Fibroblast of skin of back (primary cell): Measurements from ENCODE around the gene CTXN3.
A peak's percentile ranks its signal among the peaks of the same experiment; 100 is the strongest.
"Not testable (repeated sequence)": the region's sequence is repeated elsewhere in the genome, so short reads cannot be mapped to it uniquely, and the experiment has no call there.

Experiments used
- DNase-seq: peaks from one replicate; pipeline ENCODE4 v3.0.0-alpha.2; 2013

CTXN3 gene

DNA sequence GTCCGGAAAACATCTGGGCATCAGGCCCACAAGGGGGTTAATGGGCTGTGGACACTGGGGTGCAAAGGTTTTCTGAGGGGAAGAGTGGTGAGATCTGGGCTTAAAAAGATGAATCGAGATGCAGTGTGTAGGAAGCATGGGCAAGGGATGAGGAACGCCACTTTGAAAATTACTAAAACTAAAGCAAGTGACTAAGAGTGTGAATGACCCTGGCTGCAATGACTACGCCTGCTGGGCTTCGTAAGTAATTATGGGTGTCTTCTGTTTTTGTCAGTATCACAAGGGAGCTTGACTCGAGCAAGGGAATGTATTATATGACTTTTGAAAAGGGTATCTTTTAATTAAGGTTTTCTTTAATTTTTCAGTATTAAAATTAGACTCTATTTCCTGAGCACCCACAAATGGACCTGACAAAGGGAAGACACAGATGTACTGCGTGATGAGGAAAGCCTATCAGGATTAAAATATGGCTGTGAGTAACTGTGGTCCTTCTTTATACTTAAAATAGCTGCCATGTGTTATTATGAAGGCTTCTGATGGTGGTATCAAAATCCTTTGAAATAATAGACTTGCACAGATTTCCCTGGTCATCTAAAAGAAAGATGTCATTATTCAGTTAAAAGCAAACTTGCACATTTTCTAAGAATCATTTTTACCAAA, 4.2 kb downstream of the CTXN3 start:
- DNase-seq = no peak

DNA sequence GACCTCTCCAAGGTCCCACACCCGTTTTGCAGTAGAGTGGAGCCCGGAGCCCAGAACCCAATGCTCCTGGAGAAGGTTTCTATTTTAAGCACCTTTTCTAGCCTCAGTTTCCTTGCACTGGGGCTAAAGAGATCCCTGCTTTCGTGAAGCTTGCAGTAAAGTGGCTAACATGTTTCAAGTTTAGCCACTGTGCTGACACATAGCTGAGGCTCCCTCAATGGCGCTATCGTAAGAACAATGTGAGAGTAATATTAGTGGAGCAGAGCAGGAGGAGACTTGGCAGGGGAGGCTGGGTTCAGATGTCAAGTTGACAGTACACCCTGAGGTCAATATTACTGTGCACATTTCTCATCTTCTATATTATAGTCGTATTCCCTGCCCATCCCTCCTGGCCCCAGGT, 7.9 kb downstream of the CTXN3 start:
- DNase-seq = no peak

- no peak for DNase-seq
These were observed 11.3 kb downstream of the CTXN3 start for GRCh38 chr5:127660047-127660733.

- DNase-seq = no peak
These were observed 15.2 kb downstream of the CTXN3 start for GRCh38 chr5:127664093-127664492.

DNA sequence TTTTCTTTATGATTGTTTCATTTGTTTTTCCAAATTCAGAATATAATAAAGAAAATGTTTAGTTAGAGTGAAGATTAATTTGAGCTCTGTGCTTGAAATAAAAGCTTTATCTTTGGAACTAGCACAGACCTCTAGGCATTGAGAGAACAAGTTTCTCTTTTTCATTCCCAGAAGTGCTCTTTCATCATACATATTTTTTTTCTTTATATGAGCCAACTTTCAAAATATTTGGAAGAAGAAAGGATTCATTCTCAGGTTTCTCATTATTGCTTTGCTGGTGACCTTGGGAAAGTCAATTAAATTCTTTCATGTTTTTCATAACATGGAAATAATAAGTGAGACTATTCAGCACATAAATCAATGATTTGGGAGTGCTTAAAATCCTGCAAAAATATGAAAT, 16.8 kb downstream of the CTXN3 start:
- DNase-seq = no peak

GRCh38 chr5:127666043-127666716, 17.3 kb downstream of the CTXN3 start:
- peak; percentile 33 for DNase-seq

DNA sequence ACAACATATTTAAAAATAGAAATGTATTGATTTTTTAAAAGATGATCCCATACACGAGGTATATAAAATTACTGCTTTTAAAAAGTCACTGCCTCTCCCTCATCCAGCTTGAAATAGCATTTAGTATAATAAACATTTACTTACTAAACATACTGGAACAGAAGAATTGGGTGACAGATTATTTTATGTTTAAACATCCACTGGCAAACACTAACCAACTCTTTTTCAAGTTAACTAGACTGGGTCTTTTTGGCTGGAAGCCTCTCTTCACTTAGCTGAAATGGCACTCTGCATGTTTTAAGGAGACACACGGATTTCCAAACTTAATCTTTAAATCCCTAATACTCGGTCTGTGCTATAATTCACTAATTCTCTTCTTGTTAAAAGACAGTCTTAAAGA, 19.0 kb downstream of the CTXN3 start:
- no peak for DNase-seq

GRCh38 chr5:127671218-127671617, 22.3 kb downstream of the CTXN3 start:
- DNase-seq = no peak

DNA sequence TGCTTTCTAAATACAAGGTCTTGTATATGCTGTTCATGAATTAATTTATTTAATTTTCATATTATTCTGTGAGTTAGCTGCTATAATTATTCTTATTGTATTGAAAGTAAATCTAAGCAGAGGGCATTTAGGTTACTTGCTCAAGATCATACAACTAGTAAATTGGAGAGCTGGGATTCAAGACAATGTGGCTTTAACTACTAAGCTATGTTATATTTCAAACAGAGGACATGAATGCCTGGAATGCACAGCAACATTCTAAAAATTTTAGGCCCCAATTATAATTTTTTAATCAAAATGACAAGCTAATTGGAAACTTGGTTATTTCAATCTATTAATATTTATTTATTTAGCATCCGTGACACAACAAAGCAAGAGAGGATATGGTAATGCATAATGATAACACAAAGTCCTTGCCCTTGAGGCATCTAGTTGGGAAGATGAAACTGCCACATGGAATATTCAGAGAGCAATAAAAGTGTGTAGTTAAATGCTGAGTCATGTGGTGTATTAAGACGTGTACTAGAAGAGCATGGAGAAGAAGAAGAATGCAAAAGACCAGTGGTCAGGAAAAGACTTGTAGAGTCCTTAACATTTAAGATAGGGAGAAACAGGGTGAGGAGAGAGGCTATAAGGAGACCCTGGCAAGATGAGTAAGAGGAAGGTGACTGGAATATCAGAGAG, 24.4 kb downstream of the CTXN3 start:
- peak; percentile 35 for DNase-seq

DNA sequence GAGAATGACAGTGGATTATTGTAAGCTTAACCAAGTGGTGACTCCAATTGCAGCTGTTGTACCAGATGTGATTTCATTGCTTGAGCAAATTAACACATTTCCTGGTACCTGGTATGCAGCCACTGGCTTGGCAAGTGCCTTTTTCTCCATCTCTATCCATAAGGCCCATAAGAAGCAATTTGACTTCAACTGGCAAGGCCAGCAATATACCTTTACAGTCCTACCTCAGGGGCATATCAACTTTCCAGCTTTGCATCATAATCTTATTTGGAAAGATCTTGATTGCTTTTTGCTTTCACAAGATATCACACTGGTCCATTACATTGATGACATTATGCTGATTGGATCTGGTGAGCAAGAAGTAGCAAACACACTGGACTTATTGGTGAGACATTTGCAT, 28.1 kb downstream of the CTXN3 start:
- DNase-seq = not testable (repeated sequence)

DNA sequence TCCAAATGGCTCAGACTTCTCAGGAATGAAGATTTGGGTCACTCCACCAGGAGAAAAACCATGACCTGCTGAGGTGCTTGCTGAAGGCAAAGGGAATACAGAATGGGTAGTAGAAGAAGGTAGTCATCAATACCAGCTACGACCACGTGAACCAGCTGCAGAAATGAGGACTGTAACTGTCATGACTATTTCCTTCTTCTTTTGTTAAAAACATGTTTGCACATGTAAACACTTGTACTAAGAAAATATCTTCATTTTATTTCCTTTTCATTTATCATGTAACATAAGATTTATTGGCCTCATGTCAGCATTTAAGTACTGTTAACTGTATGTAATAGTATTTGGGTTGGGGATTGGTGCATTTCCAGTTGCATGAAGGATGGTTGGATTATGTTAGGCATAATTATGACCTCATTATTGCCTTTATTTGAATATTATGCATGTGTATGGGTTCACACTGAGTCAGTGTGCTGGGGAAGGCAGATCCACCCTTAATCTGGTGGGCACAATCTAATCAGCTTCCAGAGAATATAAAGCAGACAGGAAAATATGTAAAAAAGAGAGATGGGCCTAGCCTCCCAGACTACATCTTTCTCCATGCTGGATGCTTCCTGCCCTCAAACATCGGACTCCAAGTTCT, 30.9 kb downstream of the CTXN3 start:
- not testable (repeated sequence) for DNase-seq

DNA sequence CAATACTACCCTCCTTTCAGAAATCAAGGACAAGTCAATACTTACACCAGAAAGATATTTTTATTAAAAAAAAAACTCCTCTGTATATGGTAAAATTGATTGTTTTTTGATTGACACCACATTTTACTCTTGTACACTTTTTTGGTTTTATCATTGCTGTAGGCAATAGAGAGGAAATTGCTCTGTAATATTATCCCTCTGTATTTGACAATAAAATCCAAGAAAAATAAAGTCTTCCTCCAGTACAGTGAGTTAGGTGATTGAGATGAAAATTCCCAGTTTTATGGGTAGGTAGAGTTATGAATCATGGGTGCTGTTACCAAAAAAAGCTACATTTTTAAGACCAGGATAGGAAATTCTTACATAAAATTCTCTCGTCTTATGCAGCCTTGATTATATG, 31.7 kb downstream of the CTXN3 start:
- DNase-seq = no peak

DNA sequence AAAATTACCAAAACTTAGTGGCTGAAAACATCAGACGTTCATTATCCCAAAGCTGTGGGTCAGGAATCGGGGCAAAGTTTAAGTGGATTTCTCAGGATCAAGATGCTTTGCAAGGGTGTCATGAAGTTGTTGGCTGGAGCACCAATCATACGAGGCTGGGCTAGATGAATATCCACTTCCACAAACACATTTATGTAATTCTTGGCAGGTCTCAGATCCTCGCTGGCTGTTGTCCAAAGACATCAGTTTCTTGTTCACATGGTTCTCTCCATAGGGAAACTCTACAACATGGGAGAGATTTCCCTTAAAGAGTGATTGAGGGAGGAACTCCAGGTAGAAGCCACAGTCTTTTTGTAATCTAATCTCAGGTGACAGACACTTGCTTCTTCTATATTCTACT, 34.1 kb downstream of the CTXN3 start:
- DNase-seq = peak; percentile 67

DNA sequence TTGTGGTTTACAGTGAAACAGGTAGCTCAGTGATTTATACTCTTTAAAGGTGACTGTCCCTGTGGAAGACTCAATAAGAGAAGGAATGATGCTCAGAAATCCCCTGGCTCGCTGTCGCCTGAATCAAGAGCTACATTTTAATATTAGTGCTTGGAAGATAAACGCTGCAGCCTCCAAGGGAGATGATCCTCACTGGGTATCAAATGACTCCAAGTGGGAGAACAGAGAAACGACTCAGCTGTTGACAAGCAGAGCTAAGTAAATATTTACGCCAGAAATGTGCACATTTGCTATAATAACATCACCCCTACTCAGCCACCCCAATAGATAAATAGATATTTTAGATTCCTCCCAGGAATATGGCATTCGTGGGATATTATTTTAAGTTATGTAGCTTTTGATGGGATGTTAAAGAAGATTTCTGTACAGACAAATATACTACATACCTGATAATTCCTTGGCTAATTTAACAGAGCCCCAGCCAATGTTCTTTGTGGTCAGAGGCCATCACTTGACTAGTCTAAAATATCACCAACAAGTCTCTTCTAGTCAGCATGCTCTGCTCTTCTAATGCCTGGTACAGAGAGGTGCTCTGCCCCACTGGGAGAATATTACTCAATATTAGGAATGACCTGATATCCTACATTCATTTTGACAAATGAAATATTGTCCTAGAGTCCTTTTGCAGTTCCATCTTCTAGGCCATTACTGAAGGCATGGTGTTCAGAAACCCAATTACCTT, 36.0 kb downstream of the CTXN3 start:
- DNase-seq = no peak

- no peak for DNase-seq
These were observed 36.8 kb downstream of the CTXN3 start for GRCh38 chr5:127685662-127686061.

- DNase-seq = no peak
These were observed 37.5 kb downstream of the CTXN3 start for GRCh38 chr5:127686424-127686823.

DNA sequence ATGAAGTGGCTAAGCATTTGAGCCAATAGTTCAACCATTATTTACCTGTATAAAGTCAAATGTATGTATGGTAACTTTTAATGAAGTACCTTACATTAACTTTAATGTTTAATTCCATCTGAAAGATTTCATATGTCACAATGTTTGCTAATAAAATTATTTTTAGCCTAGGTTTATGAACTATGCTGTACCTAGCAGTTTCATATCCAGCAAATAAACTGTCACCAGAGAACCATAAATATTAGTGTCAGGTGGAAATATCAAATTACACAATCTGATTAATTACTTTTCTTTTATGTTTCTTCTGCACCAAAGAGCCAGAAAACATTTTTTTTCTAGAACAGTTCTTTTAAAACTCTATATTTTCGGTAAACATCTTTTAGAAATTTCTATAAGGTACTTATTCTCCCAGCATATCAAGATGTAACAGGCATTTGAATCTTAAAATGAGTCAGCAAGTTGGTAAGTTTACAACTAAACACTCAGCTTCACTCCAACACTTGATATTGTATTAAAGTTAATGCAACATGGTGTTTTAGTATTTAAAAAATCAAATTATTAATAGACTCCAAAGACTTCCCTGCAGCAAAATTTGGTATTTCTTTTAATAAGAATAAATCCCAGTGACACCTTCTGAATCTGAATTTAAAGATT, 45.8 kb downstream of the CTXN3 start:
- no peak for DNase-seq

DNA sequence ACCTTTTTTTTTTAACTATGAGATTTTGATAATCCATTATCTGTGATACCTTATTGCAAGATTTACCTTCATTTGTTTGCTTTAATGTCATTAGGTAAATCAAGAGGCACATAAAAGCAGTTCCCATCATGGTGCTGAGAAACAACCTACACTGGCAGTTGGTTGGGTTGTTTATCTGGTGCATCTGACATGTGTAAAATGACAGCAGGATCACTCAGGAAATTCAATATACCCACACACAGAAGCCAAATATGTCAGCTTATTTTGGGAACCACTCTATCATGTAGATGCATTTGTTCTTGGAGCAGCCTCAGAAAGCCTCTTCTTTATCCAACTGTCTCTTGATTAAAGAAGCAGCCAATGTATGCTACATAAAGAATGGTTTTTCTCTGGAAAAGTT, 46.5 kb downstream of the CTXN3 start:
- DNase-seq = no peak

DNA sequence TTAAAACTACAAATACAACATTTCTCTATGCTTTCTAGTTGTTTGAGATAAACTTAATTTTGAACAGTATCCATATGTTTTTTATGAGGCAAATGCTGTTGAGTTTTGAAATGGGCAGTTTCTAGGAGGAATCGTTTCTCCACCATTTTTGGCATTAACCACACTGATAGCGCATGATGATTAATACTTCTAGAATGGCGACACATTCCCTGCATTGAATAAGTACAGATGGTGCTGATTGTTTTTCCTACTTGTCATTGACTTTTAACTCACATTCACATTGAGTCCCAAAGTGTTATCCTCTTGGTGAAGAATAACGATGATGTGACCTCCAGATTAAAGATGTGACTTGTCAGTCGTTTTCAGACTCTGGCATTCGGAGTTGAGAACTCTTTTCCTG, 47.8 kb downstream of the CTXN3 start:
- peak; percentile 87 for DNase-seq

GRCh38 chr5:127697894-127698600, 49.2 kb downstream of the CTXN3 start:
- peak; percentile 57 for DNase-seq

DNA sequence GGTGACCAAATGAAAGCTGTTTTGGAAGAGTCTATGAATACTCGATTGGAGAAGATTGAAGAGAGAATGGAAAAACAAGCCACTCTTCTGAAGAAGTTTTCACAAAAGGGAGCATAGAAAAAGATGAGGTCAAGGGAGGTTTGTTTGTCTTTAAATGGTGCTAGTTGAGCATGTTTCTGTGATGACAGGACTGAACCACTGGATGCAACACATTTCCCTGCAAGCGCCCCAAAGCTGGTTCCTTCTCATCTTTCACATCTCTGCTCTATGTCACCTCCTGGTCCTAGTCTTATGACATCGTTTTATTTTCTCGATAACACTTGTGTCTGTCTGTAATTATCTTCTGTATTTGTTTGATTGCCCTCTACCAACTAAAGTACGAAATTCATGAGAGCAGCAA, 50.5 kb downstream of the CTXN3 start:
- DNase-seq = no peak
